Posterior cingulate gyrus (tissue), 11 donors: Measurements from ENCODE around the gene OR13C5.

Experiments used
- DNase-seq, 10 donors: peaks; one replicate each; pipeline versions ENCODE4 v3.0.0 to v3.0.0-alpha.2; 2020 to 2021; ENCODE audit warnings: mixed read lengths in 3 of 10
- intact Hi-C: fragments of 100-400 bp; cut with DNase I; formaldehyde crosslinking; loops from one replicate; pipeline ENCODE4 v1.15.1; 2023

The OR13C5 gene

GRCh38 chr9:104556830-104557634 is 42.2 kb downstream of the OR13C5 start:
- peak in 1 of 10 donors; percentile 13 for DNase-seq
- intact Hi-C loops = no loop called here

DNA sequence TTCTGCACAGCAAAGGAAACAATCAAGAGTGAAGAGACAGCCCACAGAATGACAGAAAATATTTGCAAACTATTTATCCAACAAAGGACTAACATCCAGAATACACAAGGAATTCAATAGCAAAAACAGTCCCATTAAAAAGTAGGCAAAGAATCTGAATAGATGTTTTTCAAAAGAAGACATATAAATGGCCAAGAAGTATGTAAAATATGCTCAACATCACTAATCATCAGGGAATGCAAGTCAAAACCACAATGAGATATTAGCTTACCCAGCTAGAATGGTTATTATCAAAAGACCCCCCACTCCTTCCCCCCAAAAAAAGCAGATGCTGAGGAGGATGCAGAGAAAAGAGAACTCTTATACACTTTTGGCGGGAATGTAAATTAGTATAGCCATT is 43.7 kb downstream of the OR13C5 start:
- intact Hi-C loops = no loop called here
- DNase-seq = no peak

- intact Hi-C loops = no loop called here
- DNase-seq = no peak
Observed at GRCh38 chr9:104553261-104553660, 46.0 kb downstream of the OR13C5 start.
